Choroid plexus epithelial cell (primary cell): Measurements from ENCODE around the gene EXOC3L4.
A peak's percentile ranks its signal among the peaks of the same experiment; 100 is the strongest.

Source experiments
- DNase-seq: peaks from one replicate; pipeline ENCODE4 v3.0.0-alpha.2; 2010; ENCODE audit warnings: low read depth
- H3K4me3 ChIP-seq: 2 replicates; pipeline ENCODE4 v1.5.1; 2011; ENCODE audit warnings: low read depth, mild to moderate bottlenecking, control low read depth, low read length, moderate library complexity
- TF ChIP-seq, protein P1 (sequence below): conservative IDR thresholded peaks from 2 replicates; pipeline ENCODE4 v1.5.1; 2011; ENCODE audit warnings: low read depth, mild to moderate bottlenecking, control low read depth, inconsistent platforms, low read length, moderate library complexity

The EXOC3L4 gene

DNA sequence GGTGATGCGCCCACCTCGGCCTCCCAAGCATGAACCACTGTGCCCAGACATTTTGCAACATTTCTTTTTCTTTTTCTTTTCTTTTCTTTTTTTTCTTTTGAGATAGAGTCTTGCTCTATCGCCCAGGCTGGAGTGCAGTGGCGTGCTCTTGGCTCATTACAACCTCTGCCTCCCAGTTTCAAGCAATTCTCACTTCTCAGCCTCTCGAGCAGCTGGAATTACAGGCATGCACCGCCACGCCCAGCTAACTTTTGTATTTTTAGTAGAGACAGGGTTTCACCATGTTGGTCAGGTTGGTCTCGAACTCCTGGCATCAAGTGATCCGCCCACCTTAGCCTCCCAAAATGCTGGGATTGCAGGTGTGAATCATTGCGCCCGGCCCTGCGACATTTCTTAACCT lies 29.5 kb upstream of the EXOC3L4 start:
- H3K4me3 ChIP-seq = no peak overlapping the region
- DNase-seq = no peak
- TF ChIP-seq, protein P1, sequence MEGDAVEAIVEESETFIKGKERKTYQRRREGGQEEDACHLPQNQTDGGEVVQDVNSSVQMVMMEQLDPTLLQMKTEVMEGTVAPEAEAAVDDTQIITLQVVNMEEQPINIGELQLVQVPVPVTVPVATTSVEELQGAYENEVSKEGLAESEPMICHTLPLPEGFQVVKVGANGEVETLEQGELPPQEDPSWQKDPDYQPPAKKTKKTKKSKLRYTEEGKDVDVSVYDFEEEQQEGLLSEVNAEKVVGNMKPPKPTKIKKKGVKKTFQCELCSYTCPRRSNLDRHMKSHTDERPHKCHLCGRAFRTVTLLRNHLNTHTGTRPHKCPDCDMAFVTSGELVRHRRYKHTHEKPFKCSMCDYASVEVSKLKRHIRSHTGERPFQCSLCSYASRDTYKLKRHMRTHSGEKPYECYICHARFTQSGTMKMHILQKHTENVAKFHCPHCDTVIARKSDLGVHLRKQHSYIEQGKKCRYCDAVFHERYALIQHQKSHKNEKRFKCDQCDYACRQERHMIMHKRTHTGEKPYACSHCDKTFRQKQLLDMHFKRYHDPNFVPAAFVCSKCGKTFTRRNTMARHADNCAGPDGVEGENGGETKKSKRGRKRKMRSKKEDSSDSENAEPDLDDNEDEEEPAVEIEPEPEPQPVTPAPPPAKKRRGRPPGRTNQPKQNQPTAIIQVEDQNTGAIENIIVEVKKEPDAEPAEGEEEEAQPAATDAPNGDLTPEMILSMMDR = no peak

DNA sequence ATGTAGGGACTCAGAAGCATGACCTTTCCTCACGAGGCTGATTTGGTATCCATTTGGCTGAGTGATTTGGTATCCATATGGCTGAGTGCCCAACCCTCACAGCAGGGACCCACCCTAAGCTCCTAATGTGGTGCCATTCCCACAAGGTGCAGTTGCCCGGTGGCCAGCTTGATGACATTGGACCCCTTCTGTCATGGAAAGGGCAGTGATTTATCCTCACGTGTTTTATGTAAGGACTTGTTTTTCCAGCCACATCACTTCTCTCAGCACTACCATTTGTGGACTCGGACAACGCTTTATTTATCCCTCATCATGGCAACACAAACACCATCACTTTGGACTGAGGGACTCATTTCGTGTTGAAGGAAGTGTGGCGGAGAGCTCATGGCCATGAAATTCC lies 28.7 kb upstream of the EXOC3L4 start:
- no peak overlapping the region for H3K4me3 ChIP-seq
- DNase-seq = no peak
- TF ChIP-seq, protein P1 = no peak

DNA sequence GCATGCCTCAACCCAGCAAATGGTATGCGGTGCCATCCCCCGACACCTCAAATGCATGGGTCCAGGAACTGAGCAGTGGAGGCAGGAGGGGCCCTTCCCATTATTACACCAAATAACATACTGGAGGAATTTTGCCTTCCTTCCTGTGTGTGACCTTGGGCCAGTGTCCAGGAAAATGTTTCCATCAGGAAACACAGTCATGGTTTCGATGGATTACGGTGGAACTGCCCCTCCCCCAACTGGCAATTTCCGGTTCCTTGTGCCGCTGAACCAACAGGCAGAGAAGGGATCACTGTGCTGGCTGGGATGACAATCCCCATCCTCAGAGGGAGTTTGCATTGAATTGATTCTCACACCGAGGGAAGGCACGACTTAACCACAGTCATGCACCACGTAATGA lies 28.1 kb upstream of the EXOC3L4 start:
- no peak overlapping the region for H3K4me3 ChIP-seq
- no peak for DNase-seq
- TF ChIP-seq, protein P1 = no peak

DNA sequence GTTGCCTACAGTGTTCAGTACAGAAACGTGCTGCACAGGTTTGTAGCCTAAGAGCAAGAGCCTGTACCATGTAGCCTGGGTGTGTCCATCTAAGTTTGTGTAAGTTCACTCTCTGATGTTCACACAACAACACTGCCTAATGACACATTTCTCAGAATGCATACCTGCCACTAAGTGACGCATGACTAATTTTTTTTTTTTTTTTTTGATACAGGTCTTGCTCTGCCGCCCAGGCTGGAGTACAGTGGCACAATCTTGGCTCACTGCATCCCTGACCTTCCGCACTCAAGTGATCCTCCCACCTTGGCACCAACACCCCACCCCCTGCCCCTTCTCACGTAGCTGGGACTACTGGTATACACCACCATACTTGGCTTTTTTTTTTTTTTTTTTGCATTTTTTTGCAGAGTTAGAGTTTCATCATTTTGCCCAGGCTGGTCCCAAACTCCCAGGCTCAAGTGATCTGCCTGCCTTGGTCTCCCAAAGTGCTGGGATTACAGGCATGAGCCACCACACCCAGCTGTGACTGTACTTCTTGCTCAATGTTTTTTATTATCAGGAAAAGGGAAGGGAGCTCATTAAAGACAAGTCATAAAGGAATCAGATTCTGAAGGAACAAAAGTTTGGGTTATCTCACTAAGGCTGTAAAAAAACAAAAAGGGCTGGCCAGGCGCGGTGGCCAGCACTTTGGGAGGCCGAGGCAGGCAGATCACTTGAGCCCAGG lies 27.1 kb upstream of the EXOC3L4 start:
- peak; percentile 10 for DNase-seq
- TF ChIP-seq, protein P1 = no peak
- H3K4me3 ChIP-seq = no peak overlapping the region

DNA sequence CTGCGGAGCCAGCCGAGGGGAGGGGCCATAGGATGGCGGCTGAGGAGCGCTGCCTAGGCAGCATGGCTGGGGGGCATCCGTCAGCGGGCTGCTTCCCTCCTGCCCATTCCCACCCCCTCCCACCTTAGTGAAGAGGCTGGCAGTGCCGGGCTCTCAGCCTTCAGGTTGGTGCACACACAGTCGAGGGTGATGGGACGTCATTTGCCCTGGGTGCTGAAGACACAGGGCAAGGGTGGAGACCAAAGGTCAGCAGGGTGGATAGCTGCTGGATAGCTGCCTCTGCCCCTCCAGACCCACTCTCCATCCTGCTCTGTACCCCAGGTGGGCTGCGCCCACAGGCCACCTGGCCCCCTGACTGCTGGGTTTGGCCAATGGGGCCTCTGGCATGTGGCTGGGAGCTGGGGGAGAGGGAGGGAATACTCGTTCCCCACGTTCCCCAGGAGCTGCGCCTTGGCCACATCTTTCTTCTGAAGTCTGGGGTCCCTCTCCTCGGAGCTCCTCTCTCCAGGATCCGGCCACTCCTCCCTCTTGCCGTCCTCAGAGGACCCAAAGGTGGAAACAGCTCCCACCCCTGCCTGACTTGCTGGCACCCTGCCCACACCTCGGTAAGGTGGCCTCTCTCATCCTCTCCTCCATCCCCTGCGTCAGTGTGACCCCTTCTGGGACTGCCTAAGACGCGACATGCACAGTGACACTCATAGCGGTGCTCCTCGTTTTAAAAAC lies 26.0 kb upstream of the EXOC3L4 start:
- H3K4me3 ChIP-seq = no peak overlapping the region
- TF ChIP-seq, protein P1 = no peak
- DNase-seq = no peak

- no peak for DNase-seq
- no peak overlapping the region for H3K4me3 ChIP-seq
- TF ChIP-seq, protein P1 = no peak
Measured at GRCh38 chr14:103070263-103070885, 24.2 kb upstream of the EXOC3L4 start.
